GM23338 (cell line): ENCODE data around the gene GDF7. TPM values are rescaled to one million over a fixed set of nuclear protein-coding genes. Genes with fewer than 3 reads are reported as not detected.

Experiments
- ATAC-seq: fragments of 200-7000 bp; cut with Tn5 transposase; 3 replicates; pipeline ENCODE4 v1.9.1; 2020
- DNase-seq: peaks from one replicate; pipeline ENCODE4 v3.0.0-alpha.2; 2015; ENCODE audit warnings: low spot score
- H2AFZ ChIP-seq: fragments of 200-600 bp; sonication (generic); 2 replicates; pipeline ENCODE4 v1.8.0; 2016; ENCODE audit warnings: antibody characterized with exemption, mild to moderate bottlenecking, moderate library complexity
- H3F3A ChIP-seq: fragments of 200-600 bp; sonication (generic); replicated peaks from 2 replicates; pipeline ENCODE4 v1.8.0; 2017; ENCODE audit warnings: antibody characterized with exemption, mixed run types, low read depth
- H3K27ac ChIP-seq: fragments of 200-600 bp; sonication (generic); 2 replicates; pipeline ENCODE4 v1.6.1; 2016; ENCODE audit warnings: low read depth
- H3K27me3 ChIP-seq: fragments of 200-600 bp; sonication (generic); 2 replicates; pipeline ENCODE4 v1.8.0; 2016; ENCODE audit warnings: mild to moderate bottlenecking, mixed run types, moderate library complexity; ENCODE audit not compliant: insufficient read depth
- H3K36me3 ChIP-seq: fragments of 200-600 bp; sonication (generic); 2 replicates; pipeline ENCODE4 v1.8.0; 2016; ENCODE audit warnings: mild to moderate bottlenecking; ENCODE audit not compliant: insufficient read depth
- H3K4me1 ChIP-seq: fragments of 200-600 bp; sonication (generic); 2 replicates; pipeline ENCODE4 v1.8.0; 2016; ENCODE audit warnings: mild to moderate bottlenecking, moderate library complexity; ENCODE audit not compliant: insufficient read depth
- H3K4me2 ChIP-seq: fragments of 200-600 bp; sonication (generic); 2 replicates; pipeline ENCODE4 v1.7.1; 2017; ENCODE audit warnings: mixed run types
- H3K4me3 ChIP-seq: fragments of 200-600 bp; sonication (generic); 2 replicates; pipeline ENCODE4 v1.6.1; 2016; ENCODE audit warnings: mixed run types
- H3K79me2 ChIP-seq: fragments of 200-600 bp; sonication (generic); replicated peaks from 2 replicates; pipeline ENCODE4 v1.8.0; 2017; ENCODE audit warnings: mild to moderate bottlenecking; ENCODE audit not compliant: insufficient read depth
- H3K9me2 ChIP-seq: fragments of 200-600 bp; sonication (generic); 2 replicates; pipeline ENCODE4 v1.8.0; 2017; ENCODE audit not compliant: insufficient read depth
- H4K20me1 ChIP-seq: fragments of 200-600 bp; sonication (generic); replicated peaks from 2 replicates; pipeline ENCODE4 v1.8.0; 2017; ENCODE audit warnings: mild to moderate bottlenecking; ENCODE audit not compliant: insufficient read depth
- H3K27ac Mint-ChIP-seq: 2 replicates; pipeline ENCODE4 v1.8.0; 2020; ENCODE audit warnings: inconsistent platforms, mild to moderate bottlenecking, moderate library complexity, mixed read lengths
- H3K27me3 Mint-ChIP-seq: 3 replicates; pipeline ENCODE4 v1.8.0; 2022; ENCODE audit warnings: low read depth, mild to moderate bottlenecking, moderate library complexity, mixed read lengths, inconsistent platforms; ENCODE audit not compliant: insufficient read depth, poor library complexity
- H3K36me3 Mint-ChIP-seq: 3 replicates; pipeline ENCODE4 v1.8.0; 2021; ENCODE audit warnings: low read depth, mild to moderate bottlenecking, inconsistent platforms, moderate library complexity, mixed read lengths
- H3K4me1 Mint-ChIP-seq: 3 replicates; pipeline ENCODE4 v1.8.0; 2020; ENCODE audit warnings: mild to moderate bottlenecking, inconsistent platforms, mixed read lengths
- H3K4me3 Mint-ChIP-seq: 3 replicates; pipeline ENCODE4 v1.8.0; 2021; ENCODE audit warnings: moderate library complexity, mild to moderate bottlenecking, inconsistent platforms, mixed read lengths
- H3K9me3 Mint-ChIP-seq: 3 replicates; pipeline ENCODE4 v1.8.0; 2020; ENCODE audit warnings: moderate library complexity, mild to moderate bottlenecking, inconsistent platforms, mixed read lengths
- CREB1 ChIP-seq: fragments of 250-450 bp; sonication (Bioruptor Pico); IDR thresholded peaks from 2 replicates; pipeline ENCODE4 v1.5.0; 2020; ENCODE audit warnings: low read depth, mild to moderate bottlenecking, moderate library complexity
- EZH2 ChIP-seq: fragments of 200-600 bp; sonication (generic); IDR thresholded peaks from one replicate; pipeline ENCODE4 v1.8.0; 2017; ENCODE audit warnings: antibody characterized with exemption, mild to moderate bottlenecking, low read depth; ENCODE audit not compliant: unreplicated experiment
- JUNB ChIP-seq: IDR thresholded peaks from one replicate; pipeline ENCODE4 v1.6.1; 2016; ENCODE audit warnings: antibody characterized with exemption; ENCODE audit not compliant: unreplicated experiment
- NANOG ChIP-seq: IDR thresholded peaks from 2 replicates; pipeline ENCODE4 v1.6.1; 2016; ENCODE audit warnings: antibody characterized with exemption, borderline replicate concordance
- POLR2AphosphoS5 ChIP-seq: IDR thresholded peaks from 2 replicates; pipeline ENCODE4 v1.6.1; 2016; ENCODE audit warnings: antibody characterized with exemption, low read depth
- STAT1 ChIP-seq: IDR thresholded peaks from one replicate; pipeline ENCODE4 v1.6.1; 2016; ENCODE audit warnings: antibody characterized with exemption; ENCODE audit not compliant: unreplicated experiment
- ZNF114 ChIP-seq: fragments of 250-450 bp; sonication (Bioruptor Pico); IDR thresholded peaks from 2 replicates; pipeline ENCODE4 v1.5.0; 2020; ENCODE audit warnings: mild to moderate bottlenecking, moderate library complexity
- polyA plus RNA-seq: library from polyadenylated mRNA; unstranded; fragments of >200 nt; fragmentation: Nextera tagmentation; extraction: Ambion mirVana; gene quantifications from 2 replicates; pipeline ENCODE4 v1.2.1, GENCODE V29; 2016
- total RNA-seq: library from RNA; depleted of rRNA; stranded (reverse); fragments of >200 nt; shearing (Covaris generic); gene quantifications from 2 replicates; pipeline ENCODE4 v1.2.3, GENCODE V29; 2014
- TF ChIP-seq, protein P1 (sequence below): IDR thresholded peaks from one replicate; pipeline ENCODE4 v1.6.1; 2018; ENCODE audit warnings: antibody characterized with exemption; ENCODE audit not compliant: unreplicated experiment
- TF ChIP-seq, protein P2 (sequence below), 2 experiments: fragments of 200-600 bp in 1 of 2; sonication (generic) in 1 of 2; conservative IDR thresholded peaks; 2 replicates each; pipeline versions ENCODE4 v1.5.1 to v1.6.1; 2016 to 2017; ENCODE audit warnings: antibody characterized with exemption in 2 of 2, low read depth in 2 of 2, mild to moderate bottlenecking in 2 of 2, moderate library complexity in 1 of 2
- TF ChIP-seq, protein P3 (sequence below): IDR thresholded peaks from 2 replicates; pipeline ENCODE4 v1.6.1; 2016; ENCODE audit warnings: antibody characterized with exemption
- TF ChIP-seq, protein P4 (sequence below): fragments of 250-450 bp; sonication (Bioruptor Pico); IDR thresholded peaks from 2 replicates; pipeline ENCODE4 v1.5.0; 2020; ENCODE audit warnings: mild to moderate bottlenecking, moderate library complexity

The GDF7 gene
- total and polyA plus RNA-seq, 2 experiments from 2014 or later = 0.19 to 0.52 TPM

DNA sequence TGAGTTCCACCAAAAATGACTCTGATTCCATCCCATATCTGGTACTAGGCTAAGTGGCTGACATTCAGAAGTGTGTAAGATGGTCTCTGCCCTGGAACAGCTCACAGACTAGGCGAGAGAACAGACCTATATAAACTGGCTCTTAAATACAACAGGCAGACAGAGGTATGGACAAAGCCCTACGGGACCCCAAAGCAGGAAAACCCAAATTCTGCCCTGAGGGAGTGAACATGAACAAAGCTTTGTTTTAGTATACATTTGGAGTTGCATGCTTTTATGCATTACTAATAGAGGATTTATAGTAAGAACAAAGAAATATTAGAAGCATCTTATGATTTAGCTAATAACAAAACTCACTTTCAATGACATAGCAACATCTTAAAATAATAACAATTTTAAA lies 25.1 kb downstream of the GDF7 start (continued):
- TF ChIP-seq, protein P1, sequence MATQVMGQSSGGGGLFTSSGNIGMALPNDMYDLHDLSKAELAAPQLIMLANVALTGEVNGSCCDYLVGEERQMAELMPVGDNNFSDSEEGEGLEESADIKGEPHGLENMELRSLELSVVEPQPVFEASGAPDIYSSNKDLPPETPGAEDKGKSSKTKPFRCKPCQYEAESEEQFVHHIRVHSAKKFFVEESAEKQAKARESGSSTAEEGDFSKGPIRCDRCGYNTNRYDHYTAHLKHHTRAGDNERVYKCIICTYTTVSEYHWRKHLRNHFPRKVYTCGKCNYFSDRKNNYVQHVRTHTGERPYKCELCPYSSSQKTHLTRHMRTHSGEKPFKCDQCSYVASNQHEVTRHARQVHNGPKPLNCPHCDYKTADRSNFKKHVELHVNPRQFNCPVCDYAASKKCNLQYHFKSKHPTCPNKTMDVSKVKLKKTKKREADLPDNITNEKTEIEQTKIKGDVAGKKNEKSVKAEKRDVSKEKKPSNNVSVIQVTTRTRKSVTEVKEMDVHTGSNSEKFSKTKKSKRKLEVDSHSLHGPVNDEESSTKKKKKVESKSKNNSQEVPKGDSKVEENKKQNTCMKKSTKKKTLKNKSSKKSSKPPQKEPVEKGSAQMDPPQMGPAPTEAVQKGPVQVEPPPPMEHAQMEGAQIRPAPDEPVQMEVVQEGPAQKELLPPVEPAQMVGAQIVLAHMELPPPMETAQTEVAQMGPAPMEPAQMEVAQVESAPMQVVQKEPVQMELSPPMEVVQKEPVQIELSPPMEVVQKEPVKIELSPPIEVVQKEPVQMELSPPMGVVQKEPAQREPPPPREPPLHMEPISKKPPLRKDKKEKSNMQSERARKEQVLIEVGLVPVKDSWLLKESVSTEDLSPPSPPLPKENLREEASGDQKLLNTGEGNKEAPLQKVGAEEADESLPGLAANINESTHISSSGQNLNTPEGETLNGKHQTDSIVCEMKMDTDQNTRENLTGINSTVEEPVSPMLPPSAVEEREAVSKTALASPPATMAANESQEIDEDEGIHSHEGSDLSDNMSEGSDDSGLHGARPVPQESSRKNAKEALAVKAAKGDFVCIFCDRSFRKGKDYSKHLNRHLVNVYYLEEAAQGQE = no peak
- TF ChIP-seq CREB1 (CRISPR knock-in tag) (no peak), POLR2AphosphoS5 (no peak), NANOG (no peak), STAT1 (no peak), EZH2 (no peak), ZNF114 (CRISPR knock-in tag) (no peak)
- TF ChIP-seq, protein P2, sequence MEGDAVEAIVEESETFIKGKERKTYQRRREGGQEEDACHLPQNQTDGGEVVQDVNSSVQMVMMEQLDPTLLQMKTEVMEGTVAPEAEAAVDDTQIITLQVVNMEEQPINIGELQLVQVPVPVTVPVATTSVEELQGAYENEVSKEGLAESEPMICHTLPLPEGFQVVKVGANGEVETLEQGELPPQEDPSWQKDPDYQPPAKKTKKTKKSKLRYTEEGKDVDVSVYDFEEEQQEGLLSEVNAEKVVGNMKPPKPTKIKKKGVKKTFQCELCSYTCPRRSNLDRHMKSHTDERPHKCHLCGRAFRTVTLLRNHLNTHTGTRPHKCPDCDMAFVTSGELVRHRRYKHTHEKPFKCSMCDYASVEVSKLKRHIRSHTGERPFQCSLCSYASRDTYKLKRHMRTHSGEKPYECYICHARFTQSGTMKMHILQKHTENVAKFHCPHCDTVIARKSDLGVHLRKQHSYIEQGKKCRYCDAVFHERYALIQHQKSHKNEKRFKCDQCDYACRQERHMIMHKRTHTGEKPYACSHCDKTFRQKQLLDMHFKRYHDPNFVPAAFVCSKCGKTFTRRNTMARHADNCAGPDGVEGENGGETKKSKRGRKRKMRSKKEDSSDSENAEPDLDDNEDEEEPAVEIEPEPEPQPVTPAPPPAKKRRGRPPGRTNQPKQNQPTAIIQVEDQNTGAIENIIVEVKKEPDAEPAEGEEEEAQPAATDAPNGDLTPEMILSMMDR (conservative IDR thresholded peaks at IDR 0.05; ENCODE audit: low read depth in 2 of 2) = no peak

DNA sequence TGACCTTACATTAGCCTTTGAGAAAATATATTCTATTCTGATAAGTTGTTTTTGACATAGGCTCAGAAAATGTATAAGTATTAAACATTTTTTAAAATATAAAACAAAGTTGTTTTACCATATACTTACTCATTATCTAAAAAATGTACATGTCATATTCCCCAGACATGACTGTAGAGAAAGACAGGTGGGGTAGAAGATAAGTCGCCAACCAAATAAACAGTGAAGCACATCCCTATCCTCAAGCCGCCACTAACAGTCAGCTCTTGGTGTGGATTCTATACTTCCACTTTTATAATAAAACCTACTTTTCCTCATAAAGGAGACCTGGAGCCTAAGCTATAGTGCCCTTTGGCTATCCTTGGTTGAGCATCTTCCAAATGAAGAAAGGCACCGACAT lies 26.4 kb downstream of the GDF7 start:
- H3K36me3 Mint-ChIP-seq = peaks cover 5% of the 10 kb centered on the region; the same call in 2 of the 3 replicates
- Histone ChIP-seq H3K9me2 (no peaks in the 10 kb centered on the region), H3K27ac (no peak overlapping the region), H4K20me1 (no peaks in the 10 kb centered on the region; the same call in 1 of the 2 replicates), H2AFZ (no peak overlapping the region), H3K4me2 (no peak overlapping the region), H3K79me2 (no peaks in the 10 kb centered on the region), H3K36me3 (no peaks in the 10 kb centered on the region; the same call in 1 of the 2 replicates), H3K4me3 (no peak overlapping the region), H3K27me3 (no peaks in the 10 kb centered on the region), H3K4me1 (no peaks in the 10 kb centered on the region), H3F3A (no peaks in the 10 kb centered on the region)
- no peak overlapping the region for H3K27ac Mint-ChIP-seq
- TF ChIP-seq, protein P3, sequence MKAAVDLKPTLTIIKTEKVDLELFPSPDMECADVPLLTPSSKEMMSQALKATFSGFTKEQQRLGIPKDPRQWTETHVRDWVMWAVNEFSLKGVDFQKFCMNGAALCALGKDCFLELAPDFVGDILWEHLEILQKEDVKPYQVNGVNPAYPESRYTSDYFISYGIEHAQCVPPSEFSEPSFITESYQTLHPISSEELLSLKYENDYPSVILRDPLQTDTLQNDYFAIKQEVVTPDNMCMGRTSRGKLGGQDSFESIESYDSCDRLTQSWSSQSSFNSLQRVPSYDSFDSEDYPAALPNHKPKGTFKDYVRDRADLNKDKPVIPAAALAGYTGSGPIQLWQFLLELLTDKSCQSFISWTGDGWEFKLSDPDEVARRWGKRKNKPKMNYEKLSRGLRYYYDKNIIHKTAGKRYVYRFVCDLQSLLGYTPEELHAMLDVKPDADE = no peak
- TF ChIP-seq CREB1 (CRISPR knock-in tag) (no peak), JUNB (no peak), ZNF114 (CRISPR knock-in tag) (no peak)
- TF ChIP-seq, protein P4, sequence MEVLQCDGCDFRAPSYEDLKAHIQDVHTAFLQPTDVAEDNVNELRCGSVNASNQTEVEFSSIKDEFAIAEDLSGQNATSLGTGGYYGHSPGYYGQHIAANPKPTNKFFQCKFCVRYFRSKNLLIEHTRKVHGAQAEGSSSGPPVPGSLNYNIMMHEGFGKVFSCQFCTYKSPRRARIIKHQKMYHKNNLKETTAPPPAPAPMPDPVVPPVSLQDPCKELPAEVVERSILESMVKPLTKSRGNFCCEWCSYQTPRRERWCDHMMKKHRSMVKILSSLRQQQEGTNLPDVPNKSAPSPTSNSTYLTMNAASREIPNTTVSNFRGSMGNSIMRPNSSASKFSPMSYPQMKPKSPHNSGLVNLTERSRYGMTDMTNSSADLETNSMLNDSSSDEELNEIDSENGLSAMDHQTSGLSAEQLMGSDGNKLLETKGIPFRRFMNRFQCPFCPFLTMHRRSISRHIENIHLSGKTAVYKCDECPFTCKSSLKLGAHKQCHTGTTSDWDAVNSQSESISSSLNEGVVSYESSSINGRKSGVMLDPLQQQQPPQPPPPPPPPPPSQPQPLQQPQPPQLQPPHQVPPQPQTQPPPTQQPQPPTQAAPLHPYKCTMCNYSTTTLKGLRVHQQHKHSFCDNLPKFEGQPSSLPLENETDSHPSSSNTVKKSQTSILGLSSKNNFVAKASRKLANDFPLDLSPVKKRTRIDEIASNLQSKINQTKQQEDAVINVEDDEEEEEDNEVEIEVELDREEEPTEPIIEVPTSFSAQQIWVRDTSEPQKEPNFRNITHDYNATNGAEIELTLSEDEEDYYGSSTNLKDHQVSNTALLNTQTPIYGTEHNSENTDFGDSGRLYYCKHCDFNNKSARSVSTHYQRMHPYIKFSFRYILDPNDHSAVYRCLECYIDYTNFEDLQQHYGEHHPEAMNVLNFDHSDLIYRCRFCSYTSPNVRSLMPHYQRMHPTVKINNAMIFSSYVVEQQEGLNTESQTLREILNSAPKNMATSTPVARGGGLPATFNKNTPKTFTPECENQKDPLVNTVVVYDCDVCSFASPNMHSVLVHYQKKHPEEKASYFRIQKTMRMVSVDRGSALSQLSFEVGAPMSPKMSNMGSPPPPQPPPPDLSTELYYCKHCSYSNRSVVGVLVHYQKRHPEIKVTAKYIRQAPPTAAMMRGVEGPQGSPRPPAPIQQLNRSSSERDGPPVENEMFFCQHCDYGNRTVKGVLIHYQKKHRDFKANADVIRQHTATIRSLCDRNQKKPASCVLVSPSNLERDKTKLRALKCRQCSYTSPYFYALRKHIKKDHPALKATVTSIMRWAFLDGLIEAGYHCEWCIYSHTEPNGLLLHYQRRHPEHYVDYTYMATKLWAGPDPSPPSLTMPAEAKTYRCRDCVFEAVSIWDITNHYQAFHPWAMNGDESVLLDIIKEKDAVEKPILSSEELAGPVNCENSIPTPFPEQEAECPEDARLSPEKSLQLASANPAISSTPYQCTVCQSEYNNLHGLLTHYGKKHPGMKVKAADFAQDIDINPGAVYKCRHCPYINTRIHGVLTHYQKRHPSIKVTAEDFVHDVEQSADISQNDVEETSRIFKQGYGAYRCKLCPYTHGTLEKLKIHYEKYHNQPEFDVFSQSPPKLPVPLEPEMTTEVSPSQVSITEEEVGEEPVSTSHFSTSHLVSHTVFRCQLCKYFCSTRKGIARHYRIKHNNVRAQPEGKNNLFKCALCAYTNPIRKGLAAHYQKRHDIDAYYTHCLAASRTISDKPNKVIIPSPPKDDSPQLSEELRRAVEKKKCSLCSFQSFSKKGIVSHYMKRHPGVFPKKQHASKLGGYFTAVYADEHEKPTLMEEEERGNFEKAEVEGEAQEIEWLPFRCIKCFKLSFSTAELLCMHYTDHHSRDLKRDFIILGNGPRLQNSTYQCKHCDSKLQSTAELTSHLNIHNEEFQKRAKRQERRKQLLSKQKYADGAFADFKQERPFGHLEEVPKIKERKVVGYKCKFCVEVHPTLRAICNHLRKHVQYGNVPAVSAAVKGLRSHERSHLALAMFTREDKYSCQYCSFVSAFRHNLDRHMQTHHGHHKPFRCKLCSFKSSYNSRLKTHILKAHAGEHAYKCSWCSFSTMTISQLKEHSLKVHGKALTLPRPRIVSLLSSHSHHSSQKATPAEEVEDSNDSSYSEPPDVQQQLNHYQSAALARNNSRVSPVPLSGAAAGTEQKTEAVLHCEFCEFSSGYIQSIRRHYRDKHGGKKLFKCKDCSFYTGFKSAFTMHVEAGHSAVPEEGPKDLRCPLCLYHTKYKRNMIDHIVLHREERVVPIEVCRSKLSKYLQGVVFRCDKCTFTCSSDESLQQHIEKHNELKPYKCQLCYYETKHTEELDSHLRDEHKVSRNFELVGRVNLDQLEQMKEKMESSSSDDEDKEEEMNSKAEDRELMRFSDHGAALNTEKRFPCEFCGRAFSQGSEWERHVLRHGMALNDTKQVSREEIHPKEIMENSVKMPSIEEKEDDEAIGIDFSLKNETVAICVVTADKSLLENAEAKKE = no peak
- no peaks in the 10 kb centered on the region for H3K9me3 Mint-ChIP-seq
- no peaks in the 10 kb centered on the region for H3K27me3 Mint-ChIP-seq
- DNase-seq (no peak), ATAC-seq (no peak)
- no peak overlapping the region for H3K4me3 Mint-ChIP-seq
- no peaks in the 10 kb centered on the region for H3K4me1 Mint-ChIP-seq
